HG03571 (cell line): ENCODE results near the gene ZNF862.
A peak's percentile ranks its signal among the peaks of the same experiment; 100 is the strongest.
"Not testable (repeated sequence)": the region's sequence is repeated elsewhere in the genome, so short reads cannot be mapped to it uniquely, and the experiment has no call there.

Experiments used
- ATAC-seq: cut with Tn5 transposase; IDR thresholded peaks from one replicate; pipeline ENCODE4 v1.9.1; 2021; ENCODE audit not compliant: unreplicated experiment

ZNF862 gene

DNA sequence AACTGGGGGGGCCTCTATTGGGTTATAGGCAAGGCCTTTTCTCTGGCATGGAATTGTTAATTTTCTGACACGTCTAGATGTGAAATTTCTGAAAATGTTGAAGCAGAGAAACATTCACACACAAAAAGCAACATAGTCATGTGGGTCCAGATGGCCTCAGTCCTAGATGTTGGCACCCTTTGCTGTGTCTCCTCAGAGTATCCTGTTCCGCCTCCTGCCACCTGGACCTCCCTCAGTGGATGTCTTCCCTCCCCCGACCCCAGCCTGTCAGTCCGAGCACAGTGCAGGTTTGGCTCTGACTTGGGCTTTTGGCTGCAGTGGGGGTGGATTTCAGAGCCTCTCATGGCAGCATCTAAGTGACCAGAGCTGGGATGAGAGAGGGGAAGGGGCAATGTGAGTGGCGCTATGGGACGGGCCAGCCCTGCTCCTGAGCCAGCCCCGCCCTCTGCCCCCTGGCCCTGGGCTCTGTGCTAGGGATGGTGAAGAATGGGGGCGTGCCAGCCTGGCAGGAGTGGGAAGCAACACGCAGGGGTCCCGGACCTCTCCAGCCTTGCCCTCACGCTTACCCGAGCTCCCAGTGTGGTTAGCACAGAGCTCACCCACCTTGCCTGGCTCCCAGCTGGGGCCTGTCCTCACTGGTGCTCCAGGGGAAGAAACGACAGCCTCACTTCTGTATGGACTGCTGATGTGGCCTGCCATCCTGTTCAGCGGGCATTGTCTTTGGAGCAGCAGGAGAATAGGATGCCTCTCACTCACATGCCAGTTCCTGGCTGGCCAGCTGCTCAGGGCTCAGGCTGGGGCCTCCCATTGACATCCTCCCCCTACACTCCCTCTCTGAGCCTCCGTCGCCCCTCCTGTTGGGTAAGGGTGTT is 41.8 kb downstream of the ZNF862 start:
- no peak for ATAC-seq

GRCh38 chr7:149880638-149881311 is 42.6 kb downstream of the ZNF862 start:
- ATAC-seq: no peak

DNA sequence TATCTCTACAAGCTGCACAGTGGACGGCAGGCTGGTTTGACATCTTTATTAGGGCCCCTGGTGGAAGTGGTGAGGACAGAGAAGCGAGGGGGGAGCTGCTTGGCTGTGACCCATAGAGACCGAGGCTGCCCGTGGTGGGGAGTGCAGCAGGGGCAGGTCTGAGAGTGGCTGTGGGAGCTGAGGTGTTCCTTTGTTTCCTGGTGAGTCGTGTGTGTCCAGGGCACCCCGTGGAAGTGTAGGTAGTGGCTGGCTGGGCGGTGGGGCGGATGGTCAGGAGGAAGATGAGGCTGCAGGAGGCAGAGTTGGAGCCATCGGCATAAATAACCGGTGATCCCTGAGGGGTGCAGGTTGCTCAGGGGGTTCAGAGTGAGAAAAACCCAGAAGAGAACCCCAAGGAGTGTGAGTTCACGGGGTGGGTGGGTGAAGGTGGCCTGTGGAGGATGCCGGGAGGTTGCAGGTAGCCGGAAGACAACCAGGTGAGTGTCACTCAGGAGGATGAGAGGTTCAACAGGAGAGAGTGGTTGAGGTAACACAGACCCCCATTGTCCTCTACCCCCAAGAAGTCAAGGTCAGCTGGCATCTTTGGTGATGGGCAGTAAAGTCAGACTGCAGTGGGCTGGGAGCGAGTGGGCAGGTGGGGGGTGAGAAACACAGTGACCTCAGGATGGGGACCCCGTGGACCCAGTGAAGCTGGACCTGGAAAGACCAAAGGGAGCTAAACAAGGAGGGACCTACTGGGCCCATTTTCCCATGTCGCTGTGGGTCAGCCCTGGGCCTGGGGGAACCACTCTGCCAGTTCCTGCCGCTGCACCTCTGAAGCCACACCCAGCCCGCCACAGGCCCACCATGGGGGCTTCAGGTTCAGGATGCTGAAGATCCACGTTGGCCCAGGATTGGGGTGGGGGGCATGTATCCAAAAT is 43.4 kb downstream of the ZNF862 start:
- no peak for ATAC-seq

GRCh38 chr7:149882248-149883047 is 44.3 kb downstream of the ZNF862 start:
- no peak for ATAC-seq

DNA sequence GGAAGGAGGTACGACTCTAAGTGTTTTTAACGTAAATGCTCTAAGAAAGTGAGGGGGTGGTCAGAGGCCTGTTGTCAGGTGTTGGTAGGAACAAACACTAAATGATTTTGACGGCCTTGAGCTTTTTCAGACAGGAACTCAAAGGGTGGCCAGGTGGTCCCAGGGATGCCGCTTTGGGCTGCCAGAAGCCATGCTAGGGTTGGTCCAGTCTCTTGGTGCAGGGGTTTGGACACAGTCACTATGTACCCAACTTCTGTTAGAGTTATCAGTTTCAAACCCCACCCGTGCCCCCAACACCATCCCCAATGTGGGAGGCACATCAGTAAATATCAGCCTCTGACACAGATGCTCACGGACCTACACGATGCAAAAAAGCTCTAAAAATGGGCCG is 44.9 kb downstream of the ZNF862 start:
- no peak for ATAC-seq

- ATAC-seq: peak; percentile 64
Measured at GRCh38 chr7:149883452-149883861, 45.3 kb downstream of the ZNF862 start.

DNA sequence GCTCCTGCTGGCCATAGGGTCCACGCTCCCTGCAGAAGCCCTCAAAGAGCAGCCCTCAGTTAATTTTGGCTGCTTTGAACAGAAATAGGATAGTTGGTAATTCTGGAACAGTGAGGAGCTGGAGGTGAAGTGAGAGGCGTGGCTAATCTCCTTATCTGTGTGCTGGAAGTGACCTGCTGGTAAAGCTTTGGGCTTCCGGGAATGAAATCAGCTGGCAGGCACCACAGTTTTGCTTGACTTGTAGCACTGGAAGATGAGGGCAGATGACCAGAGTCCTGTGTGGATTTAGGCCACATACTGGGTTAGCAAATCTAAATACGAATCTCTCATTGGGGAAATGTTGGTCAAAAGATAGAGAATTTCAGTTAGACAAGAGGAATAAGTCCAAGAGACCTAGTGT is 45.8 kb downstream of the ZNF862 start:
- no peak for ATAC-seq

GRCh38 chr7:149884541-149884940 is 46.4 kb downstream of the ZNF862 start:
- ATAC-seq: no peak

GRCh38 chr7:149885191-149886017 is 47.2 kb downstream of the ZNF862 start:
- no peak for ATAC-seq

DNA sequence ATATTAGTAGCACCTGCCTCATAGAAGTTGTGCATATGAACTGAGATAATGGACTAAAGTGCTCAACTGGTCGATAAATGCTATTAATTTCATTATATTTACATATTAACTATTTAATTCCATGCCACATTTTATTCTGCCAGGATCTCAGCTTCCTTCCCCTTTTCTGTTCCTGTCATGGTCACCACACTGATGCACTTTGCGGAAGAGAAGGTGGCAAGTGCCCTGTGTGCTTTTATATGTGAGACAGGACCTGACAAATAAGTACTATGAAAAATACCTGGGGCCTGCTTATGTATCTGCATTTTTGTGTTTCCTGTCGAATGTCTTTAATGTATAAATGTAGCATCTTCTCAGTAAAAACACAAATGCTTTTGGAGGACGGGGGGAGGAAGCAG is 47.8 kb downstream of the ZNF862 start:
- ATAC-seq: no peak

DNA sequence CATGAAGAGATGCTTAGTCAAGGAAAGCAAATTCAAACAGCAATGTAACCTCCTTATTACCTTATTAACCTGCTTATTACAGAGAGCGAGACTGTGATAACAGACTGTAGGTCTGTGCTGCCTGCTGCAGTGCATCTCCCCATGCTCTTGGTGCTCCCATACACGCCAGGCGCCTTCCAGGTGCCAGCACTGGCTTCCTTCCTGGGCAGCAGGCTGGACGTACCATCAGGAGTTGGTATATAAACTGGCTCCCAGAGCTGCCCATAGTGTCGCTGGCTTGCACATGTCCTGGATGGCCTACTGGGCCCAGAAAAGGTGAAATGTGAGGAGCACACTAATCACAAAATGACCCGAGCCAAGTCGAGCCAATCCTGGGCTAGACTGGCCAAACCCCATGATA is 49.1 kb downstream of the ZNF862 start:
- no peak for ATAC-seq

- not testable (repeated sequence) for ATAC-seq
Measured at GRCh38 chr7:149890715-149891114, 52.5 kb downstream of the ZNF862 start.

GRCh38 chr7:149894957-149895356 is 56.8 kb downstream of the ZNF862 start:
- not testable (repeated sequence) for ATAC-seq

- not testable (repeated sequence) for ATAC-seq
Measured at GRCh38 chr7:149907776-149908376, 69.7 kb downstream of the ZNF862 start.

- ATAC-seq: not testable (repeated sequence)
Measured at GRCh38 chr7:149910219-149910618, 72.0 kb downstream of the ZNF862 start.

DNA sequence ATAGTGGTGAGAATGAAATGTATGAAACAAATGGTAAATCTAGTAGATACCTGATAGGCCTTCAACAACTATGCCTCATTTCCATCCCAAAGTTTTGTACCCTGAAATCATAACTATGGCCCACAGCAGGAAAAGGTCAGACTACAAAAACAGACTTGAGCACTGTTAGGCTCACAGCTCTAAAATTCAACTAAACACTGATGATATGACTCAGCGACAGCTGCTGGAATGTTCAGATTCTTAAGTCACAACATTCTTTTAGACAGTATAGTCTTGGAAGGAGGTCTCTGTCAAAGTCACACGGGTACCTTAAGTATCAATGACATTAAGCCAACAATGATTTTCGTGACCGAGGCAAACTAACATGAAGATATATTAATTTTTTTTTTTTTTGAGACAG is 74.0 kb downstream of the ZNF862 start:
- not testable (repeated sequence) for ATAC-seq
